Measurements from ENCODE around the gene DKKL1. TPM values are rescaled to one million over a fixed set of nuclear protein-coding genes. Genes with fewer than 3 reads are reported as not detected.

DKKL1 gene
- total RNA-seq, 6 donors from 2014 or later, result 0.40 to 0.69 (median 0.61) TPM; not detected in 3

GRCh38 chr19:49403404-49404187 lies 39.9 kb downstream of the DKKL1 start:
- DNase-seq (no peak), ATAC-seq (ENCODE audit: low FRiP score in 2 of 2) (no peak)
- TF ChIP-seq EP300 (IDR thresholded peaks at IDR 0.05), result no peak
- Histone ChIP-seq H3K4me1 (no peaks in the 10 kb centered on the region), H3K36me3 (no peaks in the 10 kb centered on the region), H3K4me3 (no peak overlapping the region), H3K9me3 (no peaks in the 10 kb centered on the region), H3K27ac (no peak overlapping the region), H3K27me3 (no peaks in the 10 kb centered on the region)
- 56 to 58% methylated on average over 6 to 7 of the region's 7 CpGs for WGBS, 2 donors

GRCh38 chr19:49407079-49407478 lies 43.4 kb downstream of the DKKL1 start:
- no peaks in the 10 kb centered on the region for H3K36me3 ChIP-seq
- no peak overlapping the region for H3K4me3 ChIP-seq
- no peak overlapping the region for H3K27ac ChIP-seq
- no peak for DNase-seq
- WGBS, 2 donors, result 65 to 71% methylated on average over 6 to 7 of the region's 7 CpGs
- no peaks in the 10 kb centered on the region for H3K9me3 ChIP-seq
- no peak for ATAC-seq (ENCODE audit: low FRiP score in 2 of 2)
- H3K27me3 ChIP-seq, result no peaks in the 10 kb centered on the region
- TF ChIP-seq CTCF (IDR thresholded peaks at IDR 0.05) (no peak), POLR2AphosphoS5 (IDR thresholded peaks at IDR 0.05) (no peak), EP300 (IDR thresholded peaks at IDR 0.05) (no peak), POLR2A (IDR thresholded peaks at IDR 0.05) (no peak)
- peaks cover 0 to 6% (median 2%) of the 10 kb centered on the region in 4 donors for H3K4me1 ChIP-seq

GRCh38 chr19:49407482-49408015 lies 43.9 kb downstream of the DKKL1 start:
- WGBS, 2 donors, result 84 to 89% methylated on average over 16 of the region's 16 CpGs
- Histone ChIP-seq H3K27ac (no peak overlapping the region), H3K27me3 (no peaks in the 10 kb centered on the region), H3K4me1 (peaks cover 0 to 6% (median 2%) of the 10 kb centered on the region in 4 donors), H3K9me3 (no peaks in the 10 kb centered on the region), H3K36me3 (no peaks in the 10 kb centered on the region), H3K4me3 (no peak overlapping the region)
- TF ChIP-seq EP300 (IDR thresholded peaks at IDR 0.05) (no peak), POLR2A (IDR thresholded peaks at IDR 0.05) (no peak), POLR2AphosphoS5 (IDR thresholded peaks at IDR 0.05) (no peak), CTCF (IDR thresholded peaks at IDR 0.05) (no peak)
- no peak for DNase-seq
- ATAC-seq (ENCODE audit: low FRiP score in 2 of 2), result no peak

- Histone ChIP-seq H3K36me3 (no peaks in the 10 kb centered on the region), H3K4me1 (peaks cover 0 to 6% (median 2%) of the 10 kb centered on the region in 4 donors), H3K9me3 (no peaks in the 10 kb centered on the region), H3K27ac (peak overlapping the region in 1 of 4 donors; percentile 21), H3K4me3 (no peak overlapping the region), H3K27me3 (no peaks in the 10 kb centered on the region)
- TF ChIP-seq POLR2AphosphoS5 (IDR thresholded peaks at IDR 0.05) (no peak), CTCF (IDR thresholded peaks at IDR 0.05) (no peak), POLR2A (IDR thresholded peaks at IDR 0.05) (no peak), EP300 (IDR thresholded peaks at IDR 0.05) (no peak)
- 80% methylated on average over 8 of the region's 8 CpGs for WGBS, 2 donors
- DNase-seq (no peak), ATAC-seq (ENCODE audit: low FRiP score in 2 of 2) (no peak)
Observed at GRCh38 chr19:49408816-49409440, 45.3 kb downstream of the DKKL1 start.

GRCh38 chr19:49409441-49410029 lies 45.9 kb downstream of the DKKL1 start:
- H3K4me3 ChIP-seq, result no peak overlapping the region
- 64 to 65% methylated on average over 4 to 5 of the region's 5 CpGs for WGBS, 2 donors
- no peaks in the 10 kb centered on the region for H3K27me3 ChIP-seq
- H3K4me1 ChIP-seq, result peaks cover 0 to 6% (median 2%) of the 10 kb centered on the region in 4 donors
- TF ChIP-seq POLR2AphosphoS5 (IDR thresholded peaks at IDR 0.05) (no peak), POLR2A (IDR thresholded peaks at IDR 0.05) (no peak), CTCF (IDR thresholded peaks at IDR 0.05) (no peak), EP300 (IDR thresholded peaks at IDR 0.05) (no peak)
- H3K27ac ChIP-seq, result peak overlapping the region in 1 of 4 donors; percentile 21
- no peaks in the 10 kb centered on the region for H3K9me3 ChIP-seq
- ATAC-seq (ENCODE audit: low FRiP score in 2 of 2) (peak in 1 of 2 donors; percentile 46), DNase-seq (no peak)
- H3K36me3 ChIP-seq, result no peaks in the 10 kb centered on the region
